Ascending aorta (tissue), 2 donors: ENCODE data around the gene HOXD4. TPM values are rescaled to one million over a fixed set of nuclear protein-coding genes. Genes with fewer than 3 reads are reported as not detected.

Experiments used
- DNase-seq, 2 donors: peaks; one replicate each; pipeline ENCODE4 v3.0.0-alpha.2; 2019; ENCODE audit warnings: low spot score in 2 of 2
- H3K27ac ChIP-seq, 2 donors: fragments of 200-600 bp; sonication (generic); one replicate each; pipeline ENCODE4 v1.5.1; 2016 to 2017; ENCODE audit warnings: mild to moderate bottlenecking in 1 of 2
- H3K27me3 ChIP-seq: fragments of 200-600 bp; sonication (generic); one replicate; pipeline ENCODE4 v1.5.1; 2017
- H3K36me3 ChIP-seq, 2 donors: fragments of 200-600 bp; sonication (generic); one replicate each; pipeline ENCODE4 v1.5.1; 2016
- H3K4me1 ChIP-seq, 2 donors: fragments of 200-600 bp; sonication (generic); one replicate each; pipeline ENCODE4 v1.5.1; 2016 to 2017; ENCODE audit warnings: mild to moderate bottlenecking in 1 of 2
- H3K4me3 ChIP-seq, 2 donors: fragments of 200-600 bp; sonication (generic); one replicate each; pipeline ENCODE4 v1.5.1; 2016 to 2017; ENCODE audit warnings: mild to moderate bottlenecking in 1 of 2
- H3K9me3 ChIP-seq, 2 donors: fragments of 200-600 bp; sonication (generic); one replicate each; pipeline ENCODE4 v1.5.1; 2016
- CTCF ChIP-seq, 3 experiments: fragments of 200-600 bp in 2 of 3; fragments of 450-650 bp in 1 of 3; sonication (generic) in 2 of 3; IDR thresholded peaks; one replicate each; pipeline ENCODE4 v1.5.1; 2016 to 2019; ENCODE audit warnings: antibody characterized with exemption in 3 of 3, mild to moderate bottlenecking in 1 of 3, moderate library complexity in 1 of 3
- intact Hi-C: fragments of 100-400 bp; cut with DNase I; formaldehyde crosslinking; loops from one replicate; pipeline ENCODE4 v1.15.1; 2023
- total RNA-seq: library from RNA; depleted of rRNA; stranded (reverse); fragments of >200 nt; gene quantifications from one replicate; pipeline ENCODE4 v1.1.0, GENCODE V29; 2016

The HOXD4 gene
- total RNA-seq, 1 donor from 2014 or later = 13.6 TPM

GRCh38 chr2:176111846-176112374 lies 39.4 kb upstream of the HOXD4 start:
- Histone ChIP-seq H3K27ac (no peak overlapping the region), H3K9me3 (no peaks in the 10 kb centered on the region), H3K36me3 (no peaks in the 10 kb centered on the region), H3K4me1 (peaks cover 0 to 12% of the 10 kb centered on the region in 2 donors), H3K27me3 (peaks cover 60% of the 10 kb centered on the region), H3K4me3 (no peak overlapping the region)
- TF ChIP-seq CTCF (IDR thresholded peaks at IDR 0.05) = no peak
- DNase-seq = peak in 1 of 2 donors; percentile 58
- intact Hi-C loops = no loop called here

GRCh38 chr2:176112375-176113302 lies 38.7 kb upstream of the HOXD4 start:
- DNase-seq = no peak
- intact Hi-C loops = no loop called here
- no peak for TF ChIP-seq CTCF (IDR thresholded peaks at IDR 0.05)
- H3K9me3 ChIP-seq = no peaks in the 10 kb centered on the region
- peaks cover 0 to 9% of the 10 kb centered on the region in 2 donors for H3K4me1 ChIP-seq
- H3K27ac ChIP-seq = no peak overlapping the region
- no peak overlapping the region for H3K4me3 ChIP-seq
- peaks cover 64% of the 10 kb centered on the region for H3K27me3 ChIP-seq
- no peaks in the 10 kb centered on the region for H3K36me3 ChIP-seq

- Histone ChIP-seq H3K27me3 (peaks cover 56% of the 10 kb centered on the region), H3K4me3 (no peak overlapping the region), H3K27ac (no peak overlapping the region)
These were observed 37.0 kb upstream of the HOXD4 start for GRCh38 chr2:176114120-176114929.

GRCh38 chr2:176114930-176115625 lies 36.3 kb upstream of the HOXD4 start:
- intact Hi-C loops = no loop called here
- peaks cover 48% of the 10 kb centered on the region for H3K27me3 ChIP-seq
- no peak overlapping the region for H3K27ac ChIP-seq
- DNase-seq = no peak
- no peak for TF ChIP-seq CTCF (IDR thresholded peaks at IDR 0.05)
- peaks cover 0 to 5% of the 10 kb centered on the region in 2 donors for H3K4me1 ChIP-seq
- no peaks in the 10 kb centered on the region for H3K36me3 ChIP-seq
- H3K4me3 ChIP-seq = no peak overlapping the region
- no peaks in the 10 kb centered on the region for H3K9me3 ChIP-seq

More at GRCh38 chr2:176114120-176114929, 37.0 kb upstream of the HOXD4 start:
- Histone ChIP-seq H3K4me1 (peaks cover 0 to 5% of the 10 kb centered on the region in 2 donors), H3K36me3 (no peaks in the 10 kb centered on the region), H3K9me3 (no peaks in the 10 kb centered on the region)
- intact Hi-C loops = no loop called here
- TF ChIP-seq CTCF (IDR thresholded peaks at IDR 0.05) = no peak
- DNase-seq = no peak
